K562 (cell line): ENCODE data around the gene GRK3. TPM values are rescaled to one million over a fixed set of nuclear protein-coding genes. Genes with fewer than 3 reads are reported as not detected.

ENCODE experiments used
- ATAC-seq: fragments of 200-7000 bp; cut with Tn5 transposase; 3 replicates; pipeline ENCODE4 v1.9.1; 2020; ENCODE audit warnings: moderate library complexity
- BruUV-seq: library from RNA; stranded (reverse); fragments of 400-500 nt; replicated peaks from 2 replicates; lab custom pipeline; 2021; lab: Mats Ljungman, UMichigan
- CTCF ChIA-PET: fragments of 300-600 bp; formaldehyde crosslinking; extraction: SDS; loops from one replicate; lab custom pipeline; 2021; ENCODE audit warnings: low intra/inter-chr PET ratio; lab: Yijun Ruan, JAX
- POLR2A ChIA-PET: fragments of 300-600, 350-650 bp; sonication (Branson Sonifier 250); formaldehyde crosslinking; extraction: SDS; loops from one replicate; lab custom pipeline; 2021; ENCODE audit warnings: antibody characterized with exemption, inconsistent platforms; lab: Yijun Ruan, JAX
- DNase-seq, 4 experiments: peaks; one replicate each; pipeline versions ENCODE4 v3.0.0 to v3.0.0-alpha.2; 2011 to 2018; ENCODE audit warnings: low spot score in 3 of 4, mixed read lengths in 3 of 4; ENCODE audit errors: extremely low read depth in 1 of 4
- FAIRE-seq: peaks from 2 replicates; lab custom pipeline; 2011; peaks lifted over from hg19 to GRCh38; lab: Jason Lieb, UNC
- H2AFZ ChIP-seq: 2 replicates; pipeline ENCODE4 v1.6.0; 2011; ENCODE audit warnings: low read depth, low read length, control low read depth, inconsistent platforms
- H3K27ac ChIP-seq: fragments of 200-600 bp; 3 replicates; pipeline ENCODE4 v1.8.0; 2011; ENCODE audit warnings: low read depth, mild to moderate bottlenecking, control low read depth, inconsistent platforms, low read length, moderate library complexity, mixed read lengths; ENCODE audit errors: extremely low read depth
- H3K27me3 ChIP-seq, 2 experiments: fragments of 300-600 bp in 1 of 2; 2 replicates in 1 of 2; 3 replicates in 1 of 2; pipeline versions ENCODE4 v1.6.0 to v1.8.0; 2011; ENCODE audit warnings: inconsistent platforms in 2 of 2, low read length in 2 of 2, mild to moderate bottlenecking in 1 of 2, mixed read lengths in 1 of 2, moderate library complexity in 1 of 2; ENCODE audit not compliant: control insufficient read depth in 2 of 2, insufficient read depth in 2 of 2
- H3K36me3 ChIP-seq: fragments of 300-600 bp; 3 replicates; pipeline ENCODE4 v1.8.0; 2011; ENCODE audit warnings: mild to moderate bottlenecking, low read length, inconsistent platforms; ENCODE audit not compliant: control insufficient read depth, insufficient read depth
- H3K4me1 ChIP-seq, 2 experiments: fragments of 200-600 bp in 1 of 2; replicated peaks in 1 of 2; 2 replicates in 1 of 2; 3 replicates in 1 of 2; pipeline versions ENCODE4 v1.5.1 to v1.8.0; 2011; ENCODE audit warnings: inconsistent platforms in 2 of 2, low read length in 2 of 2, mild to moderate bottlenecking in 1 of 2, mixed read lengths in 1 of 2, moderate library complexity in 1 of 2; ENCODE audit not compliant: control insufficient read depth in 2 of 2, insufficient read depth in 2 of 2
- H3K4me2 ChIP-seq: 2 replicates; pipeline ENCODE4 v1.6.1; 2011; ENCODE audit warnings: low read length, control low read depth, inconsistent platforms, mixed read lengths; ENCODE audit not compliant: insufficient read depth
- H3K4me3 ChIP-seq: fragments of 200-600 bp; sonication (generic), shearing (Covaris generic); 2 replicates; pipeline ENCODE4 v1.5.1; 2016; ENCODE audit warnings: control low read depth, inconsistent platforms
- H3K79me2 ChIP-seq: fragments of 200-600 bp; 3 replicates; pipeline ENCODE4 v1.8.0; 2011; ENCODE audit warnings: low read length, inconsistent platforms; ENCODE audit not compliant: control insufficient read depth, insufficient read depth
- H3K9ac ChIP-seq, 2 experiments: 2 replicates each; pipeline versions ENCODE4 v1.6.0 to v1.6.1; 2011; ENCODE audit warnings: low read depth in 2 of 2, low read length in 2 of 2, control low read depth in 1 of 2, inconsistent platforms in 1 of 2, mild to moderate bottlenecking in 1 of 2, mixed read lengths in 1 of 2; ENCODE audit not compliant: insufficient read depth in 1 of 2
- H3K9me1 ChIP-seq: one replicate; pipeline ENCODE4 v1.6.0; 2011; ENCODE audit warnings: inconsistent platforms, mild to moderate bottlenecking, low read length, moderate library complexity; ENCODE audit not compliant: control insufficient read depth, insufficient read depth
- H3K9me3 ChIP-seq: replicated peaks from 2 replicates; pipeline ENCODE4 v1.5.1; 2011; ENCODE audit warnings: low read depth, low read length, inconsistent platforms; ENCODE audit not compliant: control insufficient read depth, insufficient read depth
- H4K20me1 ChIP-seq: replicated peaks from 2 replicates; pipeline ENCODE4 v1.6.1; 2011; ENCODE audit warnings: low read length, inconsistent platforms, mixed read lengths; ENCODE audit not compliant: control insufficient read depth, insufficient read depth
- C11orf30 ChIP-seq: fragments of 450-650 bp; IDR thresholded peaks from 2 replicates; pipeline ENCODE4 v1.6.1; 2016; ENCODE audit warnings: low read depth, mild to moderate bottlenecking
- CEBPB ChIP-seq: fragments of 450-650 bp; IDR thresholded peaks from 2 replicates; pipeline ENCODE4 v1.6.1; 2016; ENCODE audit warnings: missing genetic modification characterization, missing compliant biosample characterization
- CEBPG ChIP-seq, 3 experiments: fragments of 200-800 bp in 1 of 3; sonication (Bioruptor generic) in 1 of 3; sonication (generic) in 1 of 3; formaldehyde crosslinking in 1 of 3; IDR thresholded peaks in 2 of 3; conservative IDR thresholded peaks in 1 of 3; 2 replicates each; pipeline versions ENCODE4 v1.6.1 to v1.8.0; 2016 to 2022; ENCODE audit warnings: missing compliant biosample characterization in 2 of 3, missing genetic modification characterization in 2 of 3, mild to moderate bottlenecking in 1 of 3, missing genetic modification reagents in 1 of 3
- GATAD2B ChIP-seq: fragments of 450-650 bp; IDR thresholded peaks from 2 replicates; pipeline ENCODE4 v1.6.1; 2017; ENCODE audit warnings: mild to moderate bottlenecking, borderline replicate concordance
- MCM2 ChIP-seq: fragments of 450-650 bp; IDR thresholded peaks from 2 replicates; pipeline ENCODE4 v1.6.1; 2017; ENCODE audit warnings: low read depth, mild to moderate bottlenecking
- PHF20 ChIP-seq: fragments of 450-650 bp; IDR thresholded peaks from 2 replicates; pipeline ENCODE4 v1.6.1; 2018; ENCODE audit not compliant: partially characterized antibody
- PHF21A ChIP-seq: fragments of 450-650 bp; IDR thresholded peaks from 2 replicates; pipeline ENCODE4 v1.6.1; 2017; ENCODE audit warnings: low read depth, borderline replicate concordance
- POLR3A ChIP-seq: IDR thresholded peaks from 2 replicates; pipeline ENCODE4 v1.6.1; 2011; ENCODE audit warnings: borderline replicate concordance, mild to moderate bottlenecking, moderate library complexity; ENCODE audit not compliant: insufficient read length, insufficient read depth; ENCODE audit errors: extremely low read depth
- WGBS: fragments of 100-300 bp; shearing (Covaris generic); methylation state at CpG from one replicate; pipeline ENCODE4 v1.1.6; 2016; ENCODE audit warnings: low coverage, mixed read lengths; ENCODE audit not compliant: insufficient coverage; ENCODE audit errors: missing lambda C conversion rate; 5-methylcytosine and 5-hydroxymethylcytosine counted together
- in situ Hi-C: fragments of 300-500 bp; cut with MboI; formaldehyde crosslinking; loops from 4 replicates; pipeline ENCODE4 v1.15.0; 2018; ENCODE audit warnings: inconsistent platforms, mixed read lengths
- intact Hi-C: fragments of 100-400 bp; cut with micrococcal nuclease; formaldehyde crosslinking; loops from 2 replicates; pipeline ENCODE4 v1.14.2; 2022
- polyA plus RNA-seq, 8 experiments: library from polyadenylated mRNA; depleted of rRNA in 4 of 8; stranded (reverse) in 5 of 8; unstranded in 3 of 8; fragments of >200 nt; fragmentation: Nextera tagmentation in 2 of 8; fragmentation: Illumina TruSeq in 1 of 8; extraction: Ambion mirVana in 2 of 8; extraction: Trizol in 1 of 8; gene quantifications; 2 replicates each; pipeline versions ENCODE4 v1.2.1 to v1.2.3, GENCODE V29; 2011 to 2014; ENCODE audit warnings: inconsistent platforms in 1 of 8, missing spikeins in 1 of 8
- total RNA-seq, 7 experiments: library from RNA; depleted of rRNA in 6 of 7; stranded (reverse); fragments of >200 nt in 6 of 7; fragmentation: Illumina TruSeq in 2 of 7; extraction: Trizol in 2 of 7; gene quantifications; 2 replicates each; pipeline versions ENCODE4 v1.2.1 to v1.2.3, GENCODE V29; 2011 to 2021; ENCODE audit warnings: low replicate concordance in 1 of 7
- TF ChIP-seq, protein P1 (sequence below): fragments of 250-450 bp; sonication (Bioruptor Pico); IDR thresholded peaks from 2 replicates; pipeline ENCODE4 v1.4.0; 2020; ENCODE audit warnings: mild to moderate bottlenecking, moderate library complexity
- TF ChIP-seq, protein P2 (sequence below): fragments of 250-450 bp; sonication (Bioruptor Pico); IDR thresholded peaks from 2 replicates; pipeline ENCODE4 v1.4.0; 2020; ENCODE audit warnings: borderline replicate concordance
- TF ChIP-seq, protein P3 (sequence below): fragments of 450-650 bp; IDR thresholded peaks from 2 replicates; pipeline ENCODE4 v1.6.1; 2017; ENCODE audit warnings: antibody characterized with exemption

GRK3 gene
- total and polyA plus RNA-seq, 9 of the 15 experiments (the other 6 are each of a cell fraction or from before 2014, with no cell fraction given) = 1.4 to 7.6 (median 3.6) TPM

DNA sequence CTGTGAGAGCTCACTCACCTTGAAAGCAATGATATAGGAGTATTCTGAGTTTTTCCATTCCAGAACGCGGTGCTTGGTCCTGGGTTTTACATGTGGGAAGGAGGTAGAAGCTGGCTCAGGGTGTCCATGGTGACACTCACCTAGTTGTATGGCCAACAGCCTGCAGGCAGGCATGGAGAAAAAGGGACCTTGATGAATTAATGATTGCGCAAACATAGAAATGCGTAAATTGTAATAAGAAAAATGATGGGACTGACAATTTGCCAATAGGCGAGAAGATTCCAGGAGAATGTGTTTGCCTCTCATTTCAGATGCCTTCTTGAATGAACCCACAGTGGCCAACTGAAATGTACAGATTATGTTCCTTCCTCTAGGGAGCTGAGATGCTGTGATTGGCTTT, 124.2 kb downstream of the GRK3 start:
- H3K9me3 ChIP-seq = no peaks in the 10 kb centered on the region
- WGBS = 93% methylated on average over 5 of the region's 5 CpGs
- FAIRE-seq = no peak
- DNase-seq = no peak
- in situ Hi-C loops (no loop called here), intact Hi-C loops (no loop called here)
- no peak overlapping the region for H3K9ac ChIP-seq
- ChIA-PET POLR2A (no interaction called here), CTCF (no interaction called here)
- BruUV-seq = no TSS peak
- H2AFZ ChIP-seq = no peak overlapping the region
- H3K9me1 ChIP-seq = no peaks in the 10 kb centered on the region
- no peaks in the 10 kb centered on the region for H3K79me2 ChIP-seq
- no peak overlapping the region for H3K4me3 ChIP-seq
- H3K27me3 ChIP-seq = no peaks in the 10 kb centered on the region
- no peaks in the 10 kb centered on the region for H3K4me1 ChIP-seq
- TF ChIP-seq CEBPG (CRISPR knock-in tag; IDR thresholded peaks at IDR 0.05) = no peak
- 0 out of 4 replicates have a peak, but pooled peaks have one; percentile 7 to 17 for TF ChIP-seq CEBPG (tag; conservative IDR thresholded peaks at IDR 0.05 in 1 of 2, IDR thresholded peaks at IDR 0.05 in 1 of 2)
- TF ChIP-seq CEBPB = peak; percentile 47; the same call in 1 of the 2 replicates
- TF ChIP-seq MCM2 = no peak
- H4K20me1 ChIP-seq = no peaks in the 10 kb centered on the region
- H3K36me3 ChIP-seq = peaks cover 3% of the 10 kb centered on the region; the same call in 1 of the 3 replicates
- no peak overlapping the region for H3K27ac ChIP-seq
- ATAC-seq = no peak
- H3K4me2 ChIP-seq = no peak overlapping the region

DNA sequence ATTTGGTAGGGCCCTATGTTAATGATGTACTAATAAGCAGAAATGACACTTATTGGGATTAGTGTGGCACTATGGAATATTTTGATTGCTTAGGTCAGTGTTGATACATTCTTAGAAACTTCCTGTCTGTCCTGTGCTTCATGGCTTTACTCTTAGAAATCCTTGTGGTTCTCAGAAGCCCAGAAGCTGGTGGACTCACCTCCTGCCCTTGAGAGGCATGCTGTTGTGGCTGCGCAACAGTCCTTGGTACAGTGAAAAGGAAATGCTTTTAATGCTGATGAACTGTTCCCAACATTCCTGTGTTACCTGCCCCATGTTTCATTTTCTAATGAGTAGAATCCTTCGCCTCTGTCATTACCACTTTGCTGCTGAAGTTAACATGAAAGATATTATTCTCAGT, 125.2 kb downstream of the GRK3 start:
- no TSS peak for BruUV-seq
- WGBS = 85% methylated on average over 2 of the region's 2 CpGs
- Histone ChIP-seq H3K4me3 (no peak overlapping the region), H2AFZ (no peak overlapping the region), H3K27me3 (no peaks in the 10 kb centered on the region), H3K4me2 (no peak overlapping the region), H3K36me3 (peaks cover 3% of the 10 kb centered on the region; the same call in 1 of the 3 replicates), H3K9me1 (no peaks in the 10 kb centered on the region), H3K9ac (no peak overlapping the region), H3K79me2 (no peaks in the 10 kb centered on the region), H3K4me1 (no peaks in the 10 kb centered on the region; a peak in 1 of 5 replicates), H3K27ac (no peak overlapping the region), H4K20me1 (no peaks in the 10 kb centered on the region), H3K9me3 (no peaks in the 10 kb centered on the region)
- CTCF ChIA-PET = no interaction called here
- intact Hi-C loops = no loop called here
- no peak for ATAC-seq
- in situ Hi-C loops = no loop called here
- no peak for FAIRE-seq
- no peak for DNase-seq
- POLR2A ChIA-PET = no interaction called here
- TF ChIP-seq C11orf30 (no peak), PHF20 (no peak), PHF21A (no peak), GATAD2B (no peak), POLR3A (no peak)
- TF ChIP-seq, protein P1, sequence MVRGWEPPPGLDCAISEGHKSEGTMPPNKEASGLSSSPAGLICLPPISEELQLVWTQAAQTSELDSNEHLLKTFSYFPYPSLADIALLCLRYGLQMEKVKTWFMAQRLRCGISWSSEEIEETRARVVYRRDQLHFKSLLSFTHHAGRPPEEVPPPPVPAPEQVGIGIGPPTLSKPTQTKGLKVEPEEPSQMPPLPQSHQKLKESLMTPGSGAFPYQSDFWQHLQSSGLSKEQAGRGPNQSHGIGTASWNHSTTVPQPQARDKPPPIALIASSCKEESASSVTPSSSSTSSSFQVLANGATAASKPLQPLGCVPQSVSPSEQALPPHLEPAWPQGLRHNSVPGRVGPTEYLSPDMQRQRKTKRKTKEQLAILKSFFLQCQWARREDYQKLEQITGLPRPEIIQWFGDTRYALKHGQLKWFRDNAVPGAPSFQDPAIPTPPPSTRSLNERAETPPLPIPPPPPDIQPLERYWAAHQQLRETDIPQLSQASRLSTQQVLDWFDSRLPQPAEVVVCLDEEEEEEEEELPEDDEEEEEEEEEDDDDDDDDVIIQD (CRISPR knock-in tag) = no peak
- TF ChIP-seq, protein P2, sequence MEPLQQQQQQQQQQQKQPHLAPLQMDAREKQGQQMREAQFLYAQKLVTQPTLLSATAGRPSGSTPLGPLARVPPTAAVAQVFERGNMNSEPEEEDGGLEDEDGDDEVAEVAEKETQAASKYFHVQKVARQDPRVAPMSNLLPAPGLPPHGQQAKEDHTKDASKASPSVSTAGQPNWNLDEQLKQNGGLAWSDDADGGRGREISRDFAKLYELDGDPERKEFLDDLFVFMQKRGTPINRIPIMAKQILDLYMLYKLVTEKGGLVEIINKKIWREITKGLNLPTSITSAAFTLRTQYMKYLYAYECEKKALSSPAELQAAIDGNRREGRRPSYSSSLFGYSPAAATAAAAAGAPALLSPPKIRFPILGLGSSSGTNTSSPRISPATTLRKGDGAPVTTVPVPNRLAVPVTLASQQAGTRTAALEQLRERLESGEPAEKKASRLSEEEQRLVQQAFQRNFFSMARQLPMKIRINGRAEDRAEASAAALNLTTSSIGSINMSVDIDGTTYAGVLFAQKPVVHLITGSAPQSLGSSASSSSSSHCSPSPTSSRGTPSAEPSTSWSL (CRISPR knock-in tag) = no peak
- TF ChIP-seq, protein P3, sequence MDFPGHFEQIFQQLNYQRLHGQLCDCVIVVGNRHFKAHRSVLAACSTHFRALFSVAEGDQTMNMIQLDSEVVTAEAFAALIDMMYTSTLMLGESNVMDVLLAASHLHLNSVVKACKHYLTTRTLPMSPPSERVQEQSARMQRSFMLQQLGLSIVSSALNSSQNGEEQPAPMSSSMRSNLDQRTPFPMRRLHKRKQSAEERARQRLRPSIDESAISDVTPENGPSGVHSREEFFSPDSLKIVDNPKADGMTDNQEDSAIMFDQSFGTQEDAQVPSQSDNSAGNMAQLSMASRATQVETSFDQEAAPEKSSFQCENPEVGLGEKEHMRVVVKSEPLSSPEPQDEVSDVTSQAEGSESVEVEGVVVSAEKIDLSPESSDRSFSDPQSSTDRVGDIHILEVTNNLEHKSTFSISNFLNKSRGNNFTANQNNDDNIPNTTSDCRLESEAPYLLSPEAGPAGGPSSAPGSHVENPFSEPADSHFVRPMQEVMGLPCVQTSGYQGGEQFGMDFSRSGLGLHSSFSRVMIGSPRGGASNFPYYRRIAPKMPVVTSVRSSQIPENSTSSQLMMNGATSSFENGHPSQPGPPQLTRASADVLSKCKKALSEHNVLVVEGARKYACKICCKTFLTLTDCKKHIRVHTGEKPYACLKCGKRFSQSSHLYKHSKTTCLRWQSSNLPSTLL = no peak
